Right cardiac atrium (tissue), 5 donors: ENCODE data around the gene VPS41. TPM values are rescaled to one million over a fixed set of nuclear protein-coding genes. Genes with fewer than 3 reads are reported as not detected.

Experiments used
- polyA plus RNA-seq: library from polyadenylated mRNA; stranded (reverse); fragments of 200-250 nt; gene quantifications from one replicate; pipeline ENCODE4 v1.2.3, GENCODE V29; 2013
- total RNA-seq, 4 donors: library from RNA; stranded (reverse); fragmentation: NEBNext Ultra II Directional; extraction: Animal tissue kit (Norgen Biotek cat#: 25700); gene quantifications; one replicate each; pipeline ENCODE4 v1.2.1, GENCODE V29; 2021
- donor health status: healthy with polysubstance abuse.
- donor health status: DM: no; HTN: yes; CAD: no.
- donor health status: DM: no; HTN: no; CAD: no.
- donor health status: DM: no; HTN: yes; CAD: no; lungs with severe emphysema.
- donor health status: DM: yes; HTN: yes; CAD: no.

Gene VPS41
- total and polyA plus RNA-seq, 5 donors, result 11.5 to 54.7 (median 45.5) TPM

Other genes starting within 250 kb of the VPS41 start
- gene POU6F2, start 68.7 kb upstream of the VPS41 start, total RNA-seq, result 1 to 10 TPM in 3 of 4 donors, under 1 TPM in 1; 0.81 to 3.4 (median 3.1) TPM
- gene POU6F2, start 68.7 kb upstream of the VPS41 start, polyA plus RNA-seq, result 0.86 TPM